Measurements from ENCODE around the gene AGBL3. TPM values are rescaled to one million over a fixed set of nuclear protein-coding genes. Genes with fewer than 3 reads are reported as not detected.
A peak's percentile ranks its signal among the peaks of the same experiment; 100 is the strongest.

The AGBL3 gene
- total and polyA plus RNA-seq, 2 of the 8 experiments (the other 6 are each of a cell fraction or from before 2014, with no cell fraction given): 1.1 to 1.9 TPM

- H3K9me3 ChIP-seq (ENCODE audit: insufficient read depth in 2 of 2, low read depth in 1 of 2, low read length in 1 of 2): no peaks in the 10 kb centered on the region
- DNase-seq (ENCODE audit: low read depth in 1 of 2, low spot score in 2 of 2) (peak; percentile 78 to 87), FAIRE-seq (no peak)
- H3K27me3 ChIP-seq (replicated peaks in 1 of 4; ENCODE audit: control insufficient read depth in 3 of 4, extremely low read depth in 1 of 4, insufficient read depth in 3 of 4, low read length in 3 of 4): no peaks in the 10 kb centered on the region
- no peak within 1 kb of the TSS for H2BK12ac ChIP-seq (ENCODE audit: low read depth, low read length)
- H3K4ac ChIP-seq (replicated peaks; ENCODE audit: insufficient read length, low read depth, low read length): peak within 1 kb of the TSS; percentile 2
- H2BK15ac ChIP-seq (ENCODE audit: low read length): no peak within 1 kb of the TSS
- no peak within 1 kb of the TSS for H2BK120ac ChIP-seq (replicated peaks; ENCODE audit: low read depth, low read length)
- H3K36me3 ChIP-seq (ENCODE audit: control insufficient read depth in 2 of 4, insufficient read depth in 4 of 4, low read length in 3 of 4): peaks cover 16 to 34% (median 30%) of the 10 kb centered on the region in 4 experiments
- H4K8ac ChIP-seq (ENCODE audit: extremely low read depth, insufficient read depth, low read length): peak within 1 kb of the TSS; percentile 91
- H3K9ac ChIP-seq (replicated peaks in 1 of 4; ENCODE audit: extremely low read depth in 1 of 4, low read depth in 3 of 4, low read length in 3 of 4): peak within 1 kb of the TSS; percentile 59 to 91 (median 80)
- CTCF ChIA-PET (ENCODE audit: partially characterized antibody): interaction anchor here (0.8 to 2.5 kb wide), 7 partner anchors 7 to 184 kb away, joined by 3 to 12 read pairs (median 5); partner anchors contain the start of gene AGBL3
- no peak within 1 kb of the TSS; the same call in none of the 2 replicates for H3K18ac ChIP-seq (ENCODE audit: extremely low read depth, low read length)
- no peak within 1 kb of the TSS for H2AK5ac ChIP-seq (ENCODE audit: low read depth, low read length)
- H3K79me2 ChIP-seq (ENCODE audit: control insufficient read depth in 1 of 2, insufficient read depth in 2 of 2, low read length in 2 of 2): peaks cover 0 to 20% of the 10 kb centered on the region in 2 experiments; a peak in 2 of 4 replicates
- no peak within 1 kb of the TSS for H3K23ac ChIP-seq (ENCODE audit: insufficient read length)
- POLR2A ChIA-PET (ENCODE audit: partially characterized antibody): interaction anchor here (0.8 to 4.7 kb wide), 9 partner anchors 8 to 184 kb away, joined by 3 to 32 read pairs (median 6); partner anchors contain the start of gene AGBL3
- peak within 1 kb of the TSS; percentile 89 for H3K27ac ChIP-seq (ENCODE audit: low read depth, low read length)
- H2BK20ac ChIP-seq (ENCODE audit: low read length): no peak within 1 kb of the TSS
- H3K4me2 ChIP-seq (ENCODE audit: insufficient read depth in 1 of 2, low read depth in 2 of 2, low read length in 2 of 2): peak within 1 kb of the TSS; percentile 80 to 85
- H3K4me1 ChIP-seq (replicated peaks in 1 of 4; ENCODE audit: control insufficient read depth in 3 of 4, insufficient read depth in 4 of 4, low read length in 3 of 4): peaks cover 1 to 16% (median 3%) of the 10 kb centered on the region in 4 experiments; a peak in 4 of 7 replicates
- H3K23me2 ChIP-seq (ENCODE audit: low read depth, low read length): no peaks in the 10 kb centered on the region; the same call in 1 of the 2 replicates
- no peak within 1 kb of the TSS for H3K14ac ChIP-seq (ENCODE audit: insufficient read length)
- WGBS, 2 experiments (ENCODE audit: extremely low coverage in 1 of 2, insufficient coverage in 1 of 2, insufficient read length in 1 of 2, insufficient replicate concordance in 2 of 2, low coverage in 1 of 2, low lambda C conversion rate in 2 of 2, missing lambda C conversion rate in 1 of 2): 2% methylated on average over 62 of the region's 77 CpGs; no CpG with 5 or more reads in 1 of the 2 experiments
- H3K79me1 ChIP-seq (ENCODE audit: low read depth, low read length): no peaks in the 10 kb centered on the region; the same call in 1 of the 2 replicates
- no peak within 1 kb of the TSS; the same call in 1 of the 2 replicates for H2AFZ ChIP-seq (ENCODE audit: low read length)
- H4K20me1 ChIP-seq (replicated peaks in 1 of 2; ENCODE audit: control insufficient read depth in 1 of 2, insufficient read depth in 2 of 2, low read length in 2 of 2): peaks cover 0 to 4% of the 10 kb centered on the region in 2 experiments
- H2BK5ac ChIP-seq (ENCODE audit: low read depth, low read length): peak within 1 kb of the TSS; percentile 93
- peak within 1 kb of the TSS; percentile 83 for H4K91ac ChIP-seq (replicated peaks; ENCODE audit: insufficient read length, low read length)
- peak within 1 kb of the TSS; percentile 95 for H3K56ac ChIP-seq (replicated peaks; ENCODE audit: insufficient read length, low read depth, low read length)
- peak within 1 kb of the TSS; percentile 60 to 81 (median 72) for H3K4me3 ChIP-seq (ENCODE audit: extremely low read depth in 1 of 4, insufficient read depth in 2 of 4, low read depth in 3 of 4, low read length in 4 of 4)
- peak within 1 kb of the TSS; percentile 91 for H4K5ac ChIP-seq (ENCODE audit: insufficient read length, low read depth, low read length)
- TF ChIP-seq, protein P1, sequence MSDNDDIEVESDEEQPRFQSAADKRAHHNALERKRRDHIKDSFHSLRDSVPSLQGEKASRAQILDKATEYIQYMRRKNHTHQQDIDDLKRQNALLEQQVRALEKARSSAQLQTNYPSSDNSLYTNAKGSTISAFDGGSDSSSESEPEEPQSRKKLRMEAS (IDR thresholded peaks at IDR 0.05): no peak; the same call in 1 of the 2 replicates
- TF ChIP-seq CBX5 (IDR thresholded peaks at IDR 0.05; ENCODE audit: low read depth, low read length): no peak
- TF ChIP-seq CREB1 (IDR thresholded peaks at IDR 0.05): 0 out of 2 replicates have a peak, but pooled peaks have one; percentile 24
- no peak for TF ChIP-seq FOSL1 (IDR thresholded peaks at IDR 0.05; ENCODE audit: insufficient read depth, low read depth, low read length)
Measured at GRCh38 chr7:135170274-135170997, 184.1 kb downstream of the AGBL3 start, which contains the start of gene CYREN. Gene CYREN, minus strand, starts transcription at chr7:135170707. Its CDS starts 1,785 bp downstream, at chr7:135168922.

All from H1 (cell line).